ENCODE measurements around the gene CELF2.

The CELF2 gene

DNA sequence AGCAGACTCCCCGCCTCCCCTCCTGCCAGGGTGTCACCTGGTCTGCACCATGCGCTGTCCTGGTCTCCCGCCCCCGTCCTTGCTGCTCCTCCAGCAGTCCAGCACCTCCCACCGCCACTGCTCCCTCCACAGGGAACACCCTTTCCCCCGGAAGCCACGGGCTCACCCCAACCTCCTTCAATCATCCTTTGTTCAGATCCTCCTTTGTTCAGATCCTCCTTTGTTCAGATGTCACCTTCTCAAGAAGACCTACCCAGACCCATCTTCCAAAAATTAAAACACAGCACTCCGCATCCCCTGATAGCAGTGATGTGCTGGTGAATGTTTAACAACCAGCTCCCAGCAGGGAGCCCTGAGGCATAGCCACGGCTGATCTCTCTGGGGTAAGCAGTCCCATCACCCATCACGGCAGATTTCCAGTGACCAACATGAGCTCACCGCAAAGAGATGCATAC is 356.1 kb downstream of the CELF2 start:
- DNase-seq, result no peak

DNA sequence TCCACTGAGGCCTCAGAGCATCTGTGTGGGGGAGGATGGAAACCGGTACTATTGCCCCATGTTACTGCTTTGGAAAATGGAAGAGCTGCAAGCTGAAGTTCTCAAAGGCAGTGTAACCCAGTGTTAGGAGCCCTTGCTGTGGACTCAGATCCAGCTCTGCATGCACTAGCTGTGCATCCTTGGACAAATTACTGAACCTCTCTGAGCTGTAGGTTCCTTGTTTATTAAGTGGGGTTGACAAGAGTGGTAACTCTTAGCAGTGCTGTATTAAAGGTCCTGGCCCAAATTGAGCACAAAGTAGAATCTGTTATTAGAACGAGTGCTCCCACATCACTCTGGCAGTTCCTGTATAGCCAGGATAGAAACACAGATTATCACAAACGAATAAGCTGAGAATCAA is 359.6 kb downstream of the CELF2 start:
- no peak for DNase-seq

GRCh38 chr10:11378835-11379234 is 361.2 kb downstream of the CELF2 start:
- DNase-seq, result no peak

DNA sequence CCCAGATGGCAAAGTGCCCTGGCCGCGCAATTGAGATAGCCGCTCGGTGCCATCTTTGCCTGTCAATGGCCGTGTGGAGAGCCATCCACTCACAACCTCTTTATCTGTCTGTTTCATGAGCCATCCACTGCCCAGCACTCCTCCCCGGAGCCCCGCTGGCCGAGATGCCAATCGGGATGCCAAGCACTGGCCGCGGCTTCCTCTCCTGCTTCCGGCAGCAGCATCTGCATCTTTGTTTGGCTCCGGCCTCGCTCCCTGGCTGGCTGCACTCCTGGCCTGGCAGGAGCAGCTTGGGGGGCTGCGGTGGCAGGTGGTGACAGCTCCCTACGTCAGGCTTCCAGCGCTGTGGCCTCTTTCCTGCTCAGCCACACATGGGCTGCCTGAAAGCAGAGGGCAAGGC is 362.1 kb downstream of the CELF2 start:
- no peak for DNase-seq

- DNase-seq, result no peak
These were observed 363.4 kb downstream of the CELF2 start for GRCh38 chr10:11381023-11381422.

- no peak for DNase-seq
These were observed 363.8 kb downstream of the CELF2 start for GRCh38 chr10:11381511-11381910.

DNA sequence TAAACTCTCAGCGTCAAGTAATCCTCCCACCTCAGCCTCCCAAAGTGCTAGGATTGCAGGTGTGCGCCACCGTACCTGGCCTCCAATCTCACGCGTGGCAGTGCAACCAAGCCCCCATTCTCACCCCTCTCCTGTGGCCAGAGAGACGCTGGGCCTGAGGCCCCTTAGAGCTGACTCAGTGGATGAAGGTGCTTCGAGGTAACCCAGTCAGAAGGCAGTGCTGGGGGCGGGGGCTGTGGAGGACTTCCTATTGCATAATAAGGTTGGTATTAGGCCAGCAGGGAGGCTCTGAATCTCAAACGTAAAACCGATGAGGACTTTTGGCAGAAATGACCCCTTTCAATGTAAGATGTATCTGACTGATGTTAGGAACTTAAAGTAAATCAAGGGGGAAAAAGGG is 364.5 kb downstream of the CELF2 start:
- no peak for DNase-seq

- DNase-seq, result no peak
These were observed 368.4 kb downstream of the CELF2 start for GRCh38 chr10:11386044-11386443.
